GM19468 (cell line): Measurements from ENCODE around the gene COBLL1.
"Not testable (repeated sequence)": the region's sequence is repeated elsewhere in the genome, so short reads cannot be mapped to it uniquely, and the experiment has no call there.

Experiments used
- ATAC-seq: cut with Tn5 transposase; IDR thresholded peaks from one replicate; pipeline ENCODE4 v1.9.1; 2021; ENCODE audit warnings: mild to moderate bottlenecking, moderate library complexity, moderate number of reproducible peaks; ENCODE audit not compliant: unreplicated experiment; ENCODE audit errors: extremely low read depth

Gene COBLL1

GRCh38 chr2:164859906-164860693, 18.5 kb upstream of the COBLL1 start:
- ATAC-seq: not testable (repeated sequence)

- ATAC-seq: no peak
These were observed 17.7 kb upstream of the COBLL1 start for GRCh38 chr2:164859251-164859818.

DNA sequence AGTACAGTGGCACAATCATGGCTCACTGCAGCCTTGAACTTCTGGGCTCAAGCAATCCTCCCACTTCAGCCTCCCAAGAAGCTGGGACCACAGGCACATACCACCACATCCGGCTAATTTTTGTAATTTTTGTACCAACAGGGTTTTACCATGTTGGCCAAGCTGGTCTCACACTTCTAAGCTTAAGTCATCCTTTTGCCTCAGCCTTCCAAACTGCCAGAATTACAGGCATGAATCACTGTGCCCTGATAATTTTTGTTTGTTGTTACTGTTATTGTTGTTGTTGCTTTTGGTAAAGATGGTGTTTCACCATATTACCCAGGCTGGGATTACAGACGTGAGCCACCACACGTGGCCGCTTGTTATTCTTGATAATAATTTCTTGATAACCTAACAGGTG, 10.5 kb upstream of the COBLL1 start:
- no peak for ATAC-seq

DNA sequence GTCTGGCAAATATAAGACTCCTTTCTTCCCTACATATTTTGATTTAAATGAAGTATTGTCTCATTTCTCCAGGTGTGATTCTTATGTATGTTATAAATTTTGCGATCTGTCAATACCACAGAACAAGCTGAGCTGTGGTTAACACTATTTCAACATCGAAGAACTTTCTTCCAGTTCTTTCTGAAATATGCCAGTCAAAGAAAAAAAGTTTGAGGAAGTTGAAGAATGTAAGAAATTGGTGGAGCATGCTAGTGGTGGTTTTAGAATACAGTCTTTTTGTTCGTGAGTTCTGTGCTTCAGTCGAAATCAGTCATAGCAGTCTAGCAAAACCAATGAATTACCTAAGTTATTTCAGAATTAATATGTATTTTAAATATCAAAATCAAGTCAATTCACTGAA, 8.6 kb upstream of the COBLL1 start:
- ATAC-seq: no peak

DNA sequence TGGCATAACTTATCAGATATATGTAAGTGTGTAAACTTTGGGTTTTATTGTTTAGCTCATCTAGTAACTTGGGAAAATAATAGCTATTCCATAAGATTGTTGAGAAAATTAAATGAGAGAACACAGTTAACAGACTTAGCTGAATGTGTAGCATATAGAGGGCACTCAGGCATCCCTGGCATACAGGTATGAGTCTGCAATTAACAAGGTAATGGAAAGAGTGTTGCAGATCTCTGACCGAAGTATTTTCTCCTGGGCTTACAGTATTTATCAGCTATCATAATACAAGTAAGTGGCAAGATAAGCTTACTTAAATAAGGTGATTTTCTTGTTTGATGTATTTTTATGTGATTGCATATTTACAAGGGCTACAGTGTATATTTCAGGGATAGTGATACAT, 7.9 kb upstream of the COBLL1 start:
- no peak for ATAC-seq

GRCh38 chr2:164847981-164848741, 6.5 kb upstream of the COBLL1 start:
- ATAC-seq: no peak

DNA sequence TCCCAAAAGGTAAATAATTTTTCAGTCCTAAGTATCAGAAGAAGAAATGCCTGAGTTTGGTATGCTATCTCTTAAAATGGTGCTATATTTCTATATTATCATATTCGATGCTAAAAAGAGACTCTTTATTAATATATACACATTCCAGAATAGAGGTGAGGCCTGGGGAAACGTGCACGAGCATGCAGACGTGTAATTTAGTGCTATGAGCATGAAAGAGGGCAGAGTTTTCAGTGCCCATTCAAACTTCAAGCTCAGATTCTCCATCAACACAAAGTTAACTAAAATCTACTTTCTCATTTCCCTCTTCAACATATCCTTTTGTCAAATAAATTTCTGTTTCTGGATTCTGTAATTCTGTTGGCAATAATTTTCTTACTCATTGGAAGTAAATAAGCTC, 5.7 kb upstream of the COBLL1 start:
- no peak for ATAC-seq

GRCh38 chr2:164846276-164846675, 4.7 kb upstream of the COBLL1 start:
- no peak for ATAC-seq

- no peak for ATAC-seq
These were observed 1.8 kb upstream of the COBLL1 start for GRCh38 chr2:164843346-164843911.

GRCh38 chr2:164842624-164842966, 972 bp upstream of the COBLL1 start:
- ATAC-seq: no peak

DNA sequence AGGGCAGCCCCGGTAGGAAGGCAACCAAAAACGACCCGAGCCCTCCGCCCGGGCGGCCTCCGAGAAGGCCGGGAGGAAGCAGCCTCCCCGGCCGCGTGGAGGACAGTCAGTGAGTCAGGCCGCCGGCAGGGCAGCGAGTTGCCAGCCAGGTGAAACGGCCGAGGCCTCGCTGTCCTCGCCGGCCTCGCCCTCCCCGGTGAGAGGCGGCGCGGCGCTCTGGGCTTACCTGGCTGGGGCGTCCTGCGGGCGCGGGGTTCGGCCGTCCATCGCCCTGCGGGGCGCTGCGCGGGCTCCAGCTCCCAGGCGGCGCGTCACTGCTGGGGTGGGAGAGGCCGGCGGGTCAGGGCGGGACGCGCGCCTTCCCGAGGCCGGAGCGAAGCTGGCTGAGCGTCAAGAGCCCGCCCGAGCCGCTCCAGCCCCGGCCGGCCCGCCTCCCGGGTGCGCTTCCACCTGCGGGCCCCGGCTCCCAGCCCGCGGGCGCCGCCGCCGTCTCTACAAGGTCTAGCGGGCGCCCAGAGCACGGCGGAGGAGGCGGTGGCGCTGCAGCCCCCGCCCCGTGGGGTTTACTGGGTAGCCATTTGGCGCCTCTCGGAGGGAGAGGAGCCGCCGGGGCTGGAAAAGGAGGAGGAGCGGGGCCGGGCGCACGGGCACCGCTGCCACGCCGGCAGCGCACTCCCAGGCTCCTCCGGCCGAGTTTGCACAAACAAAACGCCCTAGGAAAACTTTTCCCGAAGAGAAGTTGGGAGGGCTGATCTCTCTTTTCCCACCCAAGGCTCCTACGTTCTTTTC, 499 bp downstream of the COBLL1 start:
- peak; percentile 44 for ATAC-seq

- ATAC-seq: no peak
These were observed 1.1 kb downstream of the COBLL1 start for GRCh38 chr2:164840458-164840929.

DNA sequence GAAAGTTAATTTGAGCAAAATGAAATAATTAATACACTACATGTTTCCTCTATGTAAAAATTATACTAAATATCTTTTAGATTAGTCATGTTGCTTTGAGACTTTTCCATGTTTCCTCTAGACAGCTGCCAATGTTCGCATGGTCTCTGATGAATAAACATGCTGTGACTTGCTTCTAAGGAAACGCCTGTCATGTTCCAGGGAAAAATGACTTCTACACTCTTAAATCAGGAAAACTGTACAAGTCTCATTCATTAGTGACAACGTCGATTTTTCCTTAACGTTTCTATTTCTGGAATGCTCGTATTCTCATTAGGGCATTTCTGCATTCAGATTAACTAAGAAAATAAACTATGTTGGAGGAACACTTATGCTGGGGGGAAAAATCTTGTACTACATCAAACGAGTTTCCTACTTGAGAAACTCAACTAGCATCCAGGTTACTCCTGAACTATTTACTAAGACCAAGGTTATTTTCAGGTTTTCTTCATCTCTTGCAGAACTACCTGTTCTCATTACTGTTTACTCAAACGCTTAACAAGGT, 1.6 kb downstream of the COBLL1 start:
- no peak for ATAC-seq

- ATAC-seq: no peak
These were observed 3.8 kb downstream of the COBLL1 start for GRCh38 chr2:164837807-164838206.

DNA sequence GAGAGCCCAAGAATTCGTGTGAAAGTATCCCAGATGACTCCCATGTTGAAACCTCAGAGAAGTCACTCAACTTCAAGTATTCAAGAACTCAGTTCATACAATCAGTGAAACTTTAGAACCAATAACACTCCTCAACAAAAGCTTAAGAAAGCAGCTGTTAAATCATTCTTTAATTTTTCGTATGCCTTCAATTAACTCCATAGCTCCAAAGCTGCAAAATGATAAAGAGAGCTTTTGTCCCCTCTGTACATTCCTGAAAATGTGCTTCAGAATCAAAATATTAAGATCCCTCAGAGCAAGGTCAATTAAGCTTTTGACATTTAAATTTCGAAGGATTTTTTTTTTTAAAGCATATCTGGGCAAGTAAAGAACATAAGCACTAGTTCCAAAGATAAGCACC, 4.7 kb downstream of the COBLL1 start:
- ATAC-seq: no peak

- no peak for ATAC-seq
These were observed 6.3 kb downstream of the COBLL1 start for GRCh38 chr2:164835302-164835701.

GRCh38 chr2:164831887-164832286, 9.7 kb downstream of the COBLL1 start:
- no peak for ATAC-seq

DNA sequence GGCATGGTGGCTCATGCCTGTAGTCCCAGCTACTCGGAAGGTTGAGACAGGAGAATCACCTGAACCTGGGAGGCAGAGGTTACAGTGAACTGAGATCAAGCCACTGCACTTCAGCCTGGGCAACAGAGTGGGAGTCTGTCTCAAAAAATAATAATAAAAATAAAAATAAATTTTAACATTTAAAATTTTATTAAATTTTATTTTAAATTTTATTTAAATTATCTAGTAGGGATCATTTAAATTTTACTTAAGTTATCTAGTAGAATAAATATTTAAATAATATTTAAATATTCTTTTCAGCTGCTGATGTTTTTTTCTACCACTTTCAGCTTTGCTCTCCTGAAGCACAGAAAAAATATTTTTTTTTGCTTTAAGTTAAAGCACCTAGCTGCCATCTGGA, 10.4 kb downstream of the COBLL1 start:
- no peak for ATAC-seq

DNA sequence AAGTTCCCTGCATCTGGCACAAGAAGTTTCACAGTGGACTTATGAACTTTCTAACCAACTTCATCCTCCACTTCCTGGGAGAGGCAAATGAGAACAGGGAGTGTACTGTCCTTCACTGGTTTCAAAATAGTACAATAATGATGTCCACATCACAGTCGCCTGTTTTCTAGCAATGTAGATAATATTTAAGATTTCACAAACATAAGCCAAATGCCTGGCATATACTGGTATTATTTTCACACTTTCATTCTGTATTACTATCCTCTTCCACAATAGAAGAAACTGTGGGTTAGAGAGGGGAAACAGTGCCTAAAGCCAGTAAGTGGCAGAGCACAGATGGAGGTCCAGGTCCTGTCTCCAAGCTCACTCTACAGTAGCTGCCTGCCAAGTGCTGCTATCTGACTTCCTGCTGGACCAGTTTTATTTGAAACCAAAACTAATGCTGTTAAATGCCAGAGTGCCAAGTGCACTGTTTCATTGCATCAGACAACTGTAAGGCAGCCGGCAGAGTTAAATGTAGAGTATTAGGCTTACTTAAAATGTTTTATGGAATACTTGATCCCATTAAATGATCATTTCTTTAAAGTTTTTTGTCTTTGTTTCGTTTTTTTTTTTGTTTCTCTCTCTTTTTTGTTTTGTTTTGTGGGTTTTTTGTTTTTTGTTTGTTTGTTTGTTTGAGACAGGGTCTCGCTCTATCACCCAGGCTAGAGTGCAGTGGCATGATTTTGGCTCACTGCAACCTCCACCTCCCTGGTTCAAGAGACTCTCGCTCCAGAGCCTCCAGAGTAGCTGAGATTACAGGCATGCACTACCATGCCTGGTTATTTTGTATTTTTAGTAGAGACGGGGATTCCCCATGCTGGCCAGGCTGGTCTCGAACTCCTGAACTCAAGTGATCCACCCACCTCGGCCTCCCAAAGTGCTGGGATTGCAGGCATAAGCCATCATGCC, 15.1 kb downstream of the COBLL1 start:
- ATAC-seq: no peak
